Measurements from ENCODE around the gene PCGF6. TPM values are rescaled to one million over a fixed set of nuclear protein-coding genes. Genes with fewer than 3 reads are reported as not detected.

The PCGF6 gene
- total RNA-seq, 1 experiment from 2014 or later = 19.2 TPM

DNA sequence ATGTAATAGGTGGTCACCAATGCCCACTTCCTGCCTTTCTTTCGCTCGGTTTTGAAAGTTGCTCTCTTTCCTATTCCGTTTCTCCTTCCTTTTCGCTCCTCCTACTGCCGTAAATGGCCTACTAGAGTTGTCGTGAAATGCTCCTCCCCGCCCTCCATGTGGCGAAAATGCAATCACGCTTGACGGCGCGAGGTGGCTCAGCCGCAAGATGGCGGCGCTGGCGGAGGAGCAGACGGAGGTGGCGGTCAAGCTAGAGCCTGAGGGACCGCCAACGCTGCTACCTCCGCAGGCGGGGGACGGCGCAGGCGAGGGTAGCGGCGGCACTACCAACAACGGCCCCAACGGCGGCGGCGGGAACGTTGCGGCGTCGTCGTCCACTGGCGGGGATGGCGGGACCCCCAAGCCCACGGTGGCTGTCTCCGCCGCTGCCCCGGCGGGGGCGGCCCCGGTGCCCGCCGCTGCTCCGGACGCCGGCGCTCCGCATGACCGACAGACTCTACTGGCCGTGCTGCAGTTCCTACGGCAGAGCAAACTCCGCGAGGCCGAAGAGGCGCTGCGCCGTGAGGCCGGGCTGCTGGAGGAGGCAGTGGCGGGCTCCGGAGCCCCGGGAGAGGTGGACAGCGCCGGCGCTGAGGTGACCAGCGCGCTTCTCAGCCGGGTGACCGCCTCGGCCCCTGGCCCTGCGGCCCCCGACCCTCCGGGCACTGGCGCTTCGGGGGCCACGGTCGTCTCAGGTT is 17.0 kb upstream of the PCGF6 start, which contains the start of gene TAF5:
Gene TAF5 (plus strand): TSS at position 195 of the 737 bp plus-strand sequence. CDS start 14 bp downstream, at position 209.
- H3K27ac Mint-ChIP-seq = peak within 1 kb of the TSS; percentile 94
- POLR2A ChIA-PET = interaction anchor here (0.5 to 0.6 kb wide), 2 partner anchors 18 to 194 kb away, joined by 3 to 4 read pairs; no protein-coding TSS in a partner anchor
- TF ChIP-seq, protein P1, sequence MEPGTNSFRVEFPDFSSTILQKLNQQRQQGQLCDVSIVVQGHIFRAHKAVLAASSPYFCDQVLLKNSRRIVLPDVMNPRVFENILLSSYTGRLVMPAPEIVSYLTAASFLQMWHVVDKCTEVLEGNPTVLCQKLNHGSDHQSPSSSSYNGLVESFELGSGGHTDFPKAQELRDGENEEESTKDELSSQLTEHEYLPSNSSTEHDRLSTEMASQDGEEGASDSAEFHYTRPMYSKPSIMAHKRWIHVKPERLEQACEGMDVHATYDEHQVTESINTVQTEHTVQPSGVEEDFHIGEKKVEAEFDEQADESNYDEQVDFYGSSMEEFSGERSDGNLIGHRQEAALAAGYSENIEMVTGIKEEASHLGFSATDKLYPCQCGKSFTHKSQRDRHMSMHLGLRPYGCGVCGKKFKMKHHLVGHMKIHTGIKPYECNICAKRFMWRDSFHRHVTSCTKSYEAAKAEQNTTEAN (CRISPR knock-in tag; IDR thresholded peaks at IDR 0.05) = peak; percentile 43; the same call in 1 of the 2 replicates
- TF ChIP-seq ZNF416 (CRISPR knock-in tag; IDR thresholded peaks at IDR 0.05) (no peak), GTF2I (CRISPR knock-in tag; conservative IDR thresholded peaks at IDR 0.05) (no peak), NFYB (CRISPR knock-in tag; conservative IDR thresholded peaks at IDR 0.05; ENCODE audit: low read depth) (0 out of 2 replicates have a peak, but pooled peaks have one; percentile 17), CBFB (CRISPR knock-in tag; IDR thresholded peaks at IDR 0.05; ENCODE audit: low read depth) (no peak), ETV6 (CRISPR knock-in tag; IDR thresholded peaks at IDR 0.05) (peak; percentile 95), RORB (CRISPR knock-in tag; IDR thresholded peaks at IDR 0.05) (no peak), FOXP1 (CRISPR knock-in tag; IDR thresholded peaks at IDR 0.05; ENCODE audit: borderline replicate concordance) (peak; percentile 93), MYBL2 (CRISPR knock-in tag; IDR thresholded peaks at IDR 0.05) (peak; percentile 42; the same call in 1 of the 2 replicates), JAZF1 (CRISPR knock-in tag; IDR thresholded peaks at IDR 0.05) (no peak), MXD4 (CRISPR knock-in tag; IDR thresholded peaks at IDR 0.05; ENCODE audit: borderline replicate concordance) (no peak), EMX1 (CRISPR knock-in tag; IDR thresholded peaks at IDR 0.05) (no peak), ZNF263 (CRISPR knock-in tag; IDR thresholded peaks at IDR 0.05; ENCODE audit: low read depth) (no peak; the same call in 1 of the 2 replicates), AFF4 (CRISPR knock-in tag; IDR thresholded peaks at IDR 0.05; ENCODE audit: borderline replicate concordance) (peak; percentile 86; the same call in 1 of the 2 replicates), NFATC4 (CRISPR knock-in tag; IDR thresholded peaks at IDR 0.05) (no peak), ZNF138 (CRISPR knock-in tag; conservative IDR thresholded peaks at IDR 0.05) (peak; percentile 51; the same call in 1 of the 2 replicates), STAT6 (CRISPR knock-in tag; conservative IDR thresholded peaks at IDR 0.05; ENCODE audit: low read depth) (no peak), SOX15 (CRISPR knock-in tag; IDR thresholded peaks at IDR 0.05) (no peak), E2F1 (CRISPR knock-in tag; IDR thresholded peaks at IDR 0.05) (no peak), FOXJ3 (CRISPR knock-in tag; IDR thresholded peaks at IDR 0.05; ENCODE audit: borderline replicate concordance) (no peak), TEAD4 (CRISPR knock-in tag; IDR thresholded peaks at IDR 0.05) (no peak), GRHL2 (CRISPR knock-in tag; IDR thresholded peaks at IDR 0.05; ENCODE audit: insufficient replicate concordance, severe bottlenecking) (no peak), NR1H2 (CRISPR knock-in tag; IDR thresholded peaks at IDR 0.05) (no peak)
- TF ChIP-seq, protein P2, sequence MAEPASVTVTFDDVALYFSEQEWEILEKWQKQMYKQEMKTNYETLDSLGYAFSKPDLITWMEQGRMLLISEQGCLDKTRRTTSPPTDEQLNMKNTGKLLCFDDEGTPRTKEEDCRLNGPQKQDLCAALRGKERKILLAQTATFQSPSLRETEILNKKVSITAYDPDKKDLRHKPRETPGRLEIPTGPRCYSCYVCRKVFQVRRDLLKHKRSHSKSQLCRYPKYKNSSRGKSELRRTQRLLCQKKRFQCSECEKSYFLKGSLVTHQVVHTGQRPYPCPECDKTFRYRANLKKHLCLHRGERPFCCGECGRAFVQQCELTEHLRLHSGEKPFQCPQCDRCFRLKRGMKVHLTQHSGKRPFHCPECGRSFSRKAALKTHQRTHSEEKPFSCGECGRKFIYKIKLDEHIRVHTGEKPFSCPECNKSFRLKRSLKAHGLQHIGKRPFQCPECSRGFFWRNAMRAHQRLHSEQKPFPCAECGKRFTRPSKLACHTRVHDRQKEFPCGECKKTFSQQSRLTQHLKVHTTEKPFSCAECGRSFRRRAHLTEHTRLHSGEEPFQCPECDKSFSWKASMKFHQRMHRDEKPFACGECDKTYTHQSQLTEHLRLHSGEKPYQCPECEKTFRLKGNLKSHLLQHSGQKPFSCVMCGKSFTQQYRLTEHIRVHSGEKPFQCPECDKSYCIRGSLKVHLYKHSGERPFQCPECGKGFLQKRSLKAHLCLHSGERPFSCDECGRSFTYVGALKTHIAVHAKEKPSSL (CRISPR knock-in tag; conservative IDR thresholded peaks at IDR 0.05) = no peak
- TF ChIP-seq, protein P3, sequence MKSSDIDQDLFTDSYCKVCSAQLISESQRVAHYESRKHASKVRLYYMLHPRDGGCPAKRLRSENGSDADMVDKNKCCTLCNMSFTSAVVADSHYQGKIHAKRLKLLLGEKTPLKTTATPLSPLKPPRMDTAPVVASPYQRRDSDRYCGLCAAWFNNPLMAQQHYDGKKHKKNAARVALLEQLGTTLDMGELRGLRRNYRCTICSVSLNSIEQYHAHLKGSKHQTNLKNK (CRISPR knock-in tag; IDR thresholded peaks at IDR 0.05) = no peak

More for the DNA sequence above, 17.0 kb upstream of the PCGF6 start, which contains the start of gene TAF5:
- CTCF ChIA-PET = interaction anchor here (1.4 kb wide), 1 partner anchor 117 kb away, joined by 4 read pairs; no protein-coding TSS in a partner anchor
- Mint-ChIP-seq H3K4me1 (peaks cover 5% of the 10 kb centered on the region; the same call in 1 of the 2 replicates), H3K36me3 (no peaks in the 10 kb centered on the region), H3K4me3 (peak within 1 kb of the TSS; percentile 78), H3K27me3 (ENCODE audit: low read depth) (no peaks in the 10 kb centered on the region), H3K9me3 (peaks cover 3% of the 10 kb centered on the region; the same call in 1 of the 2 replicates)
- ATAC-seq = peak; percentile 66
- DNase-seq (ENCODE audit: low spot score) = peak; percentile 94
